Left cardiac atrium (tissue), 4 donors: ENCODE data around the gene CORO2A. TPM values are rescaled to one million over a fixed set of nuclear protein-coding genes. Genes with fewer than 3 reads are reported as not detected.
"Not testable (repeated sequence)": the region's sequence is repeated elsewhere in the genome, so short reads cannot be mapped to it uniquely, and the experiment has no call there.

Experiments used
- ATAC-seq, 2 donors: fragments of 200-7000 bp; cut with Tn5 transposase; one replicate each; pipeline ENCODE4 v1.9.1; 2020; ENCODE audit warnings: mild to moderate bottlenecking in 2 of 2, moderate library complexity in 2 of 2
- DNase-seq: peaks from one replicate; pipeline ENCODE4 v3.0.0-alpha.2; 2020
- intact Hi-C, 2 donors: fragments of 100-400 bp; cut with DNase I; formaldehyde crosslinking; loops; one replicate each; pipeline versions ENCODE4 v1.14.1 to v1.15.1; 2022 to 2023
- microRNA-seq, 2 donors: library from miRNA; unstranded; fragments of <30 nt; microRNA quantifications; one replicate each; pipeline ENCODE4 v1.2.0, GENCODE V29; 2020
- total RNA-seq, 2 donors: library from RNA; stranded (reverse); fragmentation: NEBNext Ultra II Directional; extraction: Animal tissue kit (Norgen Biotek cat#: 25700); gene quantifications; one replicate each; pipeline ENCODE4 v1.2.1, GENCODE V29; 2021
- donor health status: DM: no; HTN: yes; CAD: no.
- donor health status: DM: no; HTN: yes; CAD: no; lungs with severe emphysema.
- donor health status: DM: yes; HTN: yes; CAD: no.
- donor health status: Dilated cardiomyopathy.

The CORO2A gene
- total RNA-seq, 2 donors from 2014 or later: 0.60 to 1.4 TPM

DNA sequence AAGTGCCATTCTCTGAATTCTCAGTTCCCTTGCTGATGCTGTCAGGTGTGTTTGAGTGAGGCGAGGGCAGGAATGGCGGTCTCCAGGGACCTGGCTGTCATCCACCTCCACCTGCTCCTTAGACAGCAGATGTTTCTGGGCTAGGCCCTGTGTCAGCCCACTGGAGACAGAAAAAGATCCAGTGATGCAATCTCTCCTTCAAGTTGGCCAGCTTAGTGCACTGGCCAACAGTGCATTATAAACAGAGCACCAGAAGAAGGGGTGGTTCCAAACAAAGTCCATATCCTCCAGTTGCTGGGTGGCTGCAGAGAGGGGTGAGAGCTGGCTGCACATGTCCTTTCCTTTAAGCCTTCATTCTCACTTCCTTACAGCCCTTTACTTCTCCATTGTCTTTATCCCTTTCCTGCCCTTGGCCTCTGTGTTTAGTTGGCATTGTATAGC is 109.4 kb downstream of the CORO2A start:
- peak; percentile 19 to 28 for ATAC-seq
- DNase-seq: no peak
- intact Hi-C loops: loop anchor here in 1 of 2 donors (10.0 kb wide), 1 partner anchor 52 kb away; no protein-coding TSS in a partner anchor

DNA sequence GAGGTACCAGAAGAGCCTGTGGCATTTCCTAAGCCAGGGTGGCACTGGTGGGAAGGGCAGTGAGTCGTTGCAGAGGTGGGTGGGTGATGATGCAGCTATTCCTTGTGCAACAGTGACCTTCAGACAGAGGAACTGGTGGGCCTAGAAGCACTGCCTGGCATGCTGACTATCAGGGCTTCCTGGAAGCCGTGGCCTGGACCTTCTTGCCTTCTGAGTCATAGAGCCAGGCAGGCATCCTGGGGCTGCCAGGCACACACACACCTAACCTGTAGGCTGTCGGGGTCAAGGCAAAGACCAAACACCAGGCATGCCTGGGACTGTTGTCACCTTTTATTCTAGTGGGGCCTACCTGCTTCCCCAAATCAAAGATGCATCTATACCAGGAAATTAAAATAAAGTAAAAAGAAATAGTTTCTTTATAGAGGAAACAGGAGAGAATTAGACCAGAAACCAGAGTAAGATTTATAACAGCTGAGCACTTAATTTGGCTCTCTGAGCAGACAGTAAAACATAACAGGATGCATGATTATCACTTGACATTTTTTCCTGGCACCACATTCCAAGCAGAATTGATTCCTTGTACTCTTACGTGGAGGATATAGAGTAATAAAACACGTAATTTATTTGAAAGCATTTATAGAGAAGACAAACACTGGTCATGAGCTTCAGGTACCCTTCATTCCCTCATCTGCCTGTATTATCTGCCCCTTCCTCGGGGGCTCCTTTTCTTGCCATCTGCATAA is 110.8 kb downstream of the CORO2A start:
- peak in 1 of 2 donors; percentile 60 for ATAC-seq
- intact Hi-C loops: loop anchor here in 1 of 2 donors (10.0 kb wide), 1 partner anchor 53 kb away; no protein-coding TSS in a partner anchor

DNA sequence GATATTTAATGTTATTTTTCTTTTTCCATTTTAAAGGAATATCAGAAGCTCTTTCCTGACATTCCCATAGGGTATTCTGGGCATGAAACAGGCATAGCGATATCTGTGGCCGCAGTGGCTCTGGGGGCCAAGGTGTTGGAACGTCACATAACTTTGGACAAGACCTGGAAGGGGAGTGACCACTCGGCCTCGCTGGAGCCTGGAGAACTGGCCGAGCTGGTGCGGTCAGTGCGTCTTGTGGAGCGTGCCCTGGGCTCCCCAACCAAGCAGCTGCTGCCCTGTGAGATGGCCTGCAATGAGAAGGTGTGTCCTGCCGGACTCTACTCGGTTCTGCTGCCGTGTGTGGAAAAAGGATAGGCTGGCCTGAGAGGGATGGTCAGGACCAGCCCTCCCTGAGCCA is 111.7 kb downstream of the CORO2A start:
- intact Hi-C loops: loop anchor here in 1 of 2 donors (10.0 kb wide), 1 partner anchor 54 kb away; no protein-coding TSS in a partner anchor
- DNase-seq: no peak
- no peak for ATAC-seq

More for the DNA sequence above, 110.8 kb downstream of the CORO2A start:
- DNase-seq: no peak

DNA sequence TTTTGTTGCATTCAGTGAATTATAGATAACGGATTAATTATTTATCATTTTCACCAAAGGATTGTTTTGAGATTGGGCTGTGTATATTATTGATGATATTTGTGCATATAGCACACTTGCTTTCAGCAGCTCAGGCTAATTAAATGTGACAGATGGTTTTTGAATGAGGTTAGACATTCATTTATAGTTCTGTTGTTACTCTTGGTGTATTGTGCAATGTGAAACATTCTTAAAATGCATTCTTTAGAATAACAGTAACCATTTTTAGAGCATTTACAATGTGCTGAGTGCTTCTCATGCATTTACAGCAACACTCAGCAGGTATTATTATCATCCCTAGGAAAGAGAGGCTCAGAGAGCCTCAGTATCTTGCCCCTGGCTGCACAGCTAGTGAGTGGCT is 112.1 kb downstream of the CORO2A start:
- ATAC-seq (no peak), DNase-seq (no peak)
- intact Hi-C loops: loop anchor here in 1 of 2 donors (10.0 kb wide), 1 partner anchor 54 kb away; no protein-coding TSS in a partner anchor

DNA sequence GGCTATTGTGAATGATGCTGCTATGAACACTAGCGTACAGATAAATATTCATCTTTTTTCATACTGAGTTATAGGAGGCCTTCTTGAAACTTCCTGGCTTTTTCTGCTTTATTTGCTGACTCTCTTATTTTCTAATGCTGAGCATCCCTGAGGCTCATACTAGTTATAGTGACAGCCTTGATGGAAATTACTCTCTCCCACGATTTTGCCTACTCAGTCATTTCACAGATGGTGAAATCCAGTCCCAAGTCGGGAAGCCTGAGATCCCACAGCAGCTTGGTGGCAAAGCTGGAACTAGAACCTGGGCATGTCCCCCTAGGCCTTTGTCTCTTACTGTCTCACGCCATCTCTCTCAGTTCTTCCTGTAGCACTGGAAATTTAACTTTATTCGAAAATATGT is 113.5 kb downstream of the CORO2A start:
- no peak for ATAC-seq
- DNase-seq: no peak
- intact Hi-C loops: loop anchor here (5.0 to 10.0 kb wide), 3 partner anchors 126 to 186 kb away; no protein-coding TSS in a partner anchor

DNA sequence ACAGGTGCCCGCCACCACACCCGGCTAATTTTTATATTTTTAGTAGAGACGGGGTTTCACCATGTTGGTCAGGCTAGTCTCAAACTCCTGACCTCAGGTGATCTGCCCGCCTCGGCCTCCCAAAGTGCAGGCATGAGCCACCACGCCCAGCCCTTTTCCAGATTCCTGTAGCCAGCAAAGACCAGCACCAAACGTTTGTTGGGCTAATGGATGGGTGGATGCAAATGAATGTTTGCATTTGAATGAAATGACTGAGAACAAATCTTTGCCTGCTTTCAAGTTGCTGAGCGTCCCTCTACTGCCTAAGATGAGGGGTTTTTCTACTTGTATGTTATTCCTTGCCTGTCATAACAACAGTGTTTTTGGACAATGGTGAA is 115.9 kb downstream of the CORO2A start:
- not testable (repeated sequence) for DNase-seq, ATAC-seq
- intact Hi-C loops: loop anchor here (5.0 to 10.0 kb wide), 3 partner anchors 128 to 188 kb away; no protein-coding TSS in a partner anchor

DNA sequence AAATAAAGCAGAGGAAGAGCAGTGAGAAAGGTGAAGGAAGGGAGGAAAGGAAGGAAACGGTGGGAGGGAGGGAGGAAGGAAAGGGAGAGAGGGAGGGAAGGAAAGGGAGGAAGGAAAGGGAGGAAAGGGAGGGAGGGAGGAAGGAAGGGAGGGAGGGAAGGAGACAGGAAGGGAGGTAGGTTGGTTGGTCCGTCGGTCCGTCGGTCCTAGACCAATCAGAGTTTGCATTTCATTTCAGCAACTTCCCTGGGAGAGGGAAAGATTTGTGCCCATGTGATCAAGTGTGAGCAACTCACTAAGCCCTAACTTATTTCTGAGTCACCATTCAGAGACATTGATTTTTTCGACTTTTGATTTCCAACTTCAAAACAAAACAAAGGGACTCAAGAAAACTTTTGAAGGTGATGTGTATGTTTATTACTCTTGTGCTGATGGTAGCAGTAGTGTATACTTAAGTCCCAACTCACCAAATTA is 117.1 kb downstream of the CORO2A start:
- intact Hi-C loops: loop anchor here (5.0 to 10.0 kb wide), 3 partner anchors 129 to 189 kb away; no protein-coding TSS in a partner anchor
- ATAC-seq (peak; percentile 65 to 73), DNase-seq (no peak)

DNA sequence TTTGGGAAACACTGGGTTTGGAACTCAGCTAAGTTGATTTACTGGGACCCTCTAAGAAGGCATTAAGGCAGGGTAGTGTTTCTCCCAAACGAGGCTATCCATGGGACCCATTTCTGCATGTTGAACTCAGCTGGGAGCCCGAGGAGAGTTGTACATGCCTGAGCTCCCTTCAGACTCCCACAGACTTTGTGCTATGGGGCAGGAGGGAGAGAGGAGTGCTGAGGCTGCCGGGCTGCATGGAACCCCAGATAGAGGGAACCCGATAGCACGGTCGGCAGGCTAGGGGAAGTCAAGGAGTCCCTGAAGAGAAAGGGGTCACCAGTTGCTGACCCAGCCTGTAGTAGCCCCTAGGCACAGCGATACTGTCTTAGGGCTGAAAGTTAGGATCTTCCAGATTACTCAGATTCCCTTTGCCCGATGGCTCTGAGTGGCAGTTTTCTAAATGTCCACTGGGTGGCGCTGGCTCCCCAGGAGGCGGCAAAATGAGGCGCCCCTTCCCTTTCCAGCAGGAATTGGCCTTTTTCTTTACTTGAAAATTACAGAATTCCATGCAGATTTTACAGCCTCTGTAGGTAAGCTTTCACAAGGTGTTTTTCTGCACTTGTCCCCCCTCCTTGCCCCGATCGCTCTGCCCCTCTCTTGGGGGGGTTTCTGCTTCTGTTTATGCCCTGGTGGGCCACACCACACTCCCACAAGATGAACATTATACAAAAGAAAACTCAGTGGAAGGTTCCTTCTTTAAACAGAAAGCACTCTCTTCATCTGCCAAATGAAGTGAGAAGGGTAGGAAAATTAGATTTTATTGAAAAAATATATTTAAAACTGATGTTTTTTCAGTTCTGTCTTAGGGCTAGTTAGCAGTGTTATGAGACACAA is 118.1 kb downstream of the CORO2A start:
- ATAC-seq (peak; percentile 44 to 71), DNase-seq (peak; percentile 41)
- intact Hi-C loops: loop anchor here (10.0 kb wide), 2 partner anchors 130 to 190 kb away; no protein-coding TSS in a partner anchor

DNA sequence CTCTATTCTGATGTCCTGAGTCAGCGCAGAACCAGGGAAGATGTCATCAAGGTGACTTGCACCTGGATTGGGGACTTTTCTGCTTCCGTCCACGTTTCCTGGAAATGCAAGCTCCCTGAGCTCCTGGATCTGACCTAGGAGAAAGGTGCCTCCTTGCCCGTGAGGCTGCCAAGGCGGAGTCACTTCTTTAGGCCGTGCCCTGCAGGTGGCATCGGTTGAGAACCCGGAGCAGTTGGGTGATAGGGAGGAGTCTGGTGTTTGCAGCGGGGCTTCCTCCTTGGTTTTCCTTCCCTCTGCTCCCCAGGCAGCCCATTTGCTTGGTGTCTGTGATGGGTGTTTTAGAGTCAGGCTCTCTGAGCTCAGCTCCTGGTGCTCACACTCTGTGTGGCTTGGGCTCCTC is 120.7 kb downstream of the CORO2A start:
- no peak for DNase-seq
- ATAC-seq: no peak
- intact Hi-C loops: loop anchor here (10.0 kb wide), 2 partner anchors 133 to 193 kb away; no protein-coding TSS in a partner anchor

Small RNA genes within 50 kb of the gene (microRNA-seq; reads per million reads assigned to microRNA genes)
- 0 to 0.20 reads per million in 2 donors for gene MIR6854

Other genes starting within 250 kb of the CORO2A start
- gene ANP32B, start 209.3 kb downstream of the CORO2A start, total RNA-seq: 10 to 100 TPM; 55.2 to 70.2 TPM
- gene NANS, start 135.9 kb downstream of the CORO2A start, total RNA-seq: 10 to 100 TPM; 31.0 to 41.5 TPM
- gene TRIM14, start 73.4 kb downstream of the CORO2A start, total RNA-seq: 10 to 100 TPM in 1 of 2 donors, 1 to 10 TPM in 1; 4.3 to 12.2 TPM
- 1 to 10 TPM; 4.4 to 5.3 TPM for gene TBC1D2, start 63.0 kb upstream of the CORO2A start, total RNA-seq